T47D (cell line): ENCODE measurements around the gene PPP1R12C.
A peak's percentile ranks its signal among the peaks of the same experiment; 100 is the strongest.
"Not testable (repeated sequence)": the region's sequence is repeated elsewhere in the genome, so short reads cannot be mapped to it uniquely, and the experiment has no call there.

ENCODE experiments used
- DNase-seq, 2 experiments: peaks; one replicate each; pipeline versions ENCODE4 v3.0.0 to v3.0.0-alpha.2; 2011 to 2012; ENCODE audit warnings: low read depth in 1 of 2, low spot score in 1 of 2
- JUND ChIP-seq: IDR thresholded peaks from 2 replicates; pipeline ENCODE4 v1.6.1; 2012; ENCODE audit warnings: low read depth
- in situ Hi-C: cut with HindIII; loops from 2 replicates; pipeline ENCODE4 v1.10.0; 2016; ENCODE audit warnings: low sequenced_read_pairs, low pct_unique_long_range_greater_than_20kb

The PPP1R12C gene

DNA sequence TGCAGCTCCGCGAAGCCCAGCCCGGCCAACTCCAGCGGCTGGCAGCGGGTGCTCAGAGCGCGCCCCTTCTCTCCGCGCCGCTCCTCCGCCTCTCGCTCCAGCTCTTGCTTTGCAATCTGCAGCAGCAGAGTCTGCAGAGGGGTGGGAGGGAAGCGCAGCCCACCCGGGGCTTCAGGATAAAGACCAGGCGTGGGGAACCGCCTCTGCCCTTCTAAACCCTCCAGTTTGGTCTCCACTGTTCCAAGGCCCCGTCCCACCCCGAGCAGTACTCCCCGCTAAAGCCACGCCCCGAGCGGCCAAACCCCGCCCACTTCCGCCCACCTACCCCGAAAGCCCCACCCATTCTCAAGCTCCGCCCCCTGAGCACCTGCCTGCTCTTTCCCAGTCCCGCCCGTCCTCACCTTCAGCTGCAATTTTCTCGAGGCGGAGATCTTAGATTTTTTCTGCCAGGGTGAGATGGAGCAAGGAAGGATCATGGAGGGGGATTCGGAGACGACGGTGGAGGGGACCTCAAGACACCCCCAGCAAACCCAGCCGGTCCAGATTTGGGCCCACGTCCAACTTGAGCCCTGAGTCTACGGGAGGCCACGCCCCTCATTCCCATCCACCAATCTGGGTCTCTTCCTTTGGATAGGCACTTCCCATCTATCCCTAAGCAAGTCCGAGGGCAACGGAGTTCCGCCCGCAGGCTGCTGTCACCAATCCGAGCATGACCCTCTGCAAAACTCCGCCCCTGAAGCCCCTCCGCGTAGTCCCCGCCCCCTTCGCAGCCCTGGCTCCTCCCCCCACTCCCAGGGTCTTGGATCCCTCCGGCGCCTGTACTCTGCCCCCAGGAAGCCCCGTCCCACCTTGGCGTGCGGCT, 39.0 kb upstream of the PPP1R12C start:
- DNase-seq = peak; percentile 88 to 91
- no peak for TF ChIP-seq JUND
- in situ Hi-C loops = no loop called here

DNA sequence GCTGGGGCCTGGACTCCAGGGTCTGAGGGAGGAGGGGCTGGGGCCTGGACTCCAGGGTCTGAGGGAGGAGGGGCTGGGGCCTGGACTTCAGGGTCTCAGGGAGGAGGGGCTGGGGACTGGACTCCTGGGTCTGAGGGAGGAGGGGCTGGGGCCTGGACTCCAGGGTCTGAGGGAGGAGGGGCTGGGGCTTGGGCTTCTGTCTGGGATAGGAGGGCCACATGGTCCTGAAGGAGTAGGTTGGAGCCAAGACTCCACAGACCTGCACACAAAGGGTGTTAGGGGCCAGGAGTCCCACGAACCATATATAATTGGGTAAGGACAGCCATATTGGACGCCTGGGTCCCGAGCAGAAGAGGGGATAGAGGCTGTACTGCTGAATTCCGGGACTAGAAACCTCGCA, 38.3 kb upstream of the PPP1R12C start:
- DNase-seq, in situ Hi-C loops: not testable (repeated sequence)

DNA sequence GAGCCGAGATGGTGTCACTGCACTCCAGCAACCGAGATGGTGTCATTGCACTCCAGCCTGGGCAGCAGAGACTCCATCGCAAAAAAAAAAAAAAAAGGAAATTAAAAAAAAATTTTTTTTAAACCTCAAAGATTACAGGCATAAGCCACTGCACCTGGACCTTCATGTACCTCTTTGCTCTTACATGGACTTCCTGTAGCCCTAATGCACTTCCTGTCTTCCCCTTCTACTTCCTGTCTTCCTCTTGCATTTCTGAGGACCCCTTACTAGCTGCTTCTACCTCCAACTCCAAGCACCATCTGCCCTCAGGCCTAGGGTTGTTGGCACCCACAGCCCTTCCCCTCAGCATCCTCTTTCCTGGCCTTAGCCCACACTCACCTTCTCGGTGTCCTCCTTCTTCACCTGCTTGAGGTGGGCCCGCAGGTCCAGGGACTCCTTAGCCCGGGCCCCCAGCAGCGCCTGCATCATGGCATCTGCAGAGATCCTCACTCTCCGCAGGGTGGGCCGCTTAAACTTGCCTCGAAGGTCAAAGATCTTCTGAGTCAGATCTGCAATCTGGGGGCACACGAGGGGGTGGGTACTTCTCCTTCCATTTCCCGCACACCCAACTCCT, 36.3 kb upstream of the PPP1R12C start:
- DNase-seq = no peak
- TF ChIP-seq JUND = no peak
- in situ Hi-C loops = no loop called here

DNA sequence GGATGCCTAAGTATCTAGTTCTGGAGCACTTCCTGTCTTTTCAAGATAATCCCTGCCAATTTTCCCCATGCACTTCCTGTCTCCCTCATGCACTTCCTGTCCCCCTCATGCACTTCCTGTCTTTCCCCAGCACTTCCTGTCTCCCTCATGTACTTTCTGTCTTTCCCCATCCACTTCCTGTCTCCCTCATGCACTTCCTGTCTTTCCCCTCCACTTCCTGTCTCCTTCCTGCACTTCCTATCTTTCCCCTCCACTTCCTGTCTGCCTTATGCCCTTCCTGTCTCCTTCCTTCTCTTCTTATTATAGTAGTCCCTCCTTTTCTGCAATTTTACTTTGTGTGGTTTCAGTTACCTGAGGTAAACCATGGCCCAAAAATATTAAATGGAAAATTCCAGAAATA, 34.6 kb upstream of the PPP1R12C start:
- peak in 1 of 2 experiments; percentile 46 for DNase-seq
- in situ Hi-C loops = no loop called here
- no peak for TF ChIP-seq JUND

DNA sequence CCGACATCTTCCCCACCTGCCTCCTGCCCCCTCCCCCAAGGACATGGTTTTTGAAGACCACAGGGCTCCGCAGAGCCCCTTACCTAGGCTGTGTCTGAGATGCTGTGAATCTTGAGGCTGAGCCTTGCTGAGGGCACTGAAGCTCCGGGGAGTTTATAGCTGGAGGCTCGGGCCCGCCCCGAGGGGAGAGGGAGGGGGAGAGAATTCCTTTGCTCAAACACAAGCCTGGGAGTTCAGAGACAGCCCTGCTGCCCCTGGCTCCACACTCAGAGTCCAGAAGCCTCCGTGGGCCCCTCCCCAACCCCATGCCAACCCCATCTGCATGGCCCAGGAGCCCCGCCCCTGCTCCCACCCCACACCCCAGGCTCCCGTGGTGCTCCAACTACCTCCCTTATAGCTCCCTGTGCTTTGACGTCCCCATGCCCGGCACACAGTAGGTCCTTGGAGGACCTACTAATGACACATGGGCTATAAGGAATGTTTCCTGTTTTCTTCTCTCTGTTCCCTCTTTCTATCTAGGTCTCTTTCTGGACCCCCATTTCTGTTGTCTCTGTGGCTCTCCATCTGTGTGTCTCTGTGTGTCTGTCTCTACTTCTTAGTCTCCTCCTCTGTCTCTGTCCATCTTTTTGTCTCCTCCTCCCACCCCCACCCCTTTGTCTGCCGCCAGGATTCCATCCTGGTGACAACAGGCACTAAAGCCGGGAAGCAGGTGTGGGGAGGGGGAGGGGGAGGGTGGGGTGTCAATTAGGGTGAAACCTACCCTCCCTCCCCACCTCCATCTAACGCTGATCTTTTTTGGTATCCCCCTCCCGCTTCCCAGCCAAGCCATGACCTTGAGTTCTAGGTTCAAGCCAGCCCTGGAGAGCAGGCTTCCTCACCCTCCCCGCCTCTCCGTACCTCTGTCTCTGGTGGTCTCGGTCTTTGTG, 31.9 kb upstream of the PPP1R12C start, which contains the start of gene TNNT1:
TNNT1 (minus strand) TSS at position 129 of the 926 bp plus-strand sequence. CDS start 2,049 bp downstream, outside the sequence.
- peak in 1 of 2 experiments; percentile 39 for DNase-seq
- TF ChIP-seq JUND = no peak
- in situ Hi-C loops = no loop called here

DNA sequence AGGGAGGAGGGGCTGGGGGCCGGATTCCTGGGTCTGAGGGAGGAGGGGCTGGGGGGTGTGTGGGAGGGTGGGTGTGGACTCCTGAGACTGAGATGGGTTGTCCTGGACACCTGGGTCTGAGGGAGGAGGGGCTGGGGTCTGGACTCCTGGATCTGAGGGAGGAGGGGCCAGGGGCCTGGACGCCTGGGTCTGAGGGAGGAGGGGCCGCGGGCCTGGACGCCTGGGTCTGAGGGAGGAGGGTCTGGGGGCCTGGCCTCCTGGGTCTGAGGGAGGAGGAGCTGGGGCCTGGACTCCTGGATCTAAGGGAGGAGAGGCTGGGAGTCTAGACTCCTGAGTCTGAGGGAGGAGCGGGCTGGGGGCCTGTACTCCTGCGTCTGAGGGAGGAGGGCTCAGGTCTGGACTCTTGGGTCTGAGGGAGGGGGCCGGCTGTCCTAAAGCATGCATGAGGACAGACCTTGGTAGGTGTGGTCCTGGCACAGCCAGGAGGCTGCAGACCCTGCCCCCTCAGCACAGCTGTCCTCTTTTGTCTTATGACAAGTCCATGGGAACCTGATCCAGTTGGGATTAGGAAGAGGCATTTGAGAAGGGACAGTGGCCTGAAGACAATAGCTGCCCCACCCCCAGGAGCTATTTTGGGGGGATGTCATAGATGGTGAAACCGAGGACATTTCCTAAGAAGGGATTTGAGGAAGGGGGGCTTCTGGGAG, 30.3 kb upstream of the PPP1R12C start:
- TF ChIP-seq JUND = no peak
- DNase-seq = peak in 1 of 2 experiments; percentile 80
- in situ Hi-C loops = no loop called here

DNA sequence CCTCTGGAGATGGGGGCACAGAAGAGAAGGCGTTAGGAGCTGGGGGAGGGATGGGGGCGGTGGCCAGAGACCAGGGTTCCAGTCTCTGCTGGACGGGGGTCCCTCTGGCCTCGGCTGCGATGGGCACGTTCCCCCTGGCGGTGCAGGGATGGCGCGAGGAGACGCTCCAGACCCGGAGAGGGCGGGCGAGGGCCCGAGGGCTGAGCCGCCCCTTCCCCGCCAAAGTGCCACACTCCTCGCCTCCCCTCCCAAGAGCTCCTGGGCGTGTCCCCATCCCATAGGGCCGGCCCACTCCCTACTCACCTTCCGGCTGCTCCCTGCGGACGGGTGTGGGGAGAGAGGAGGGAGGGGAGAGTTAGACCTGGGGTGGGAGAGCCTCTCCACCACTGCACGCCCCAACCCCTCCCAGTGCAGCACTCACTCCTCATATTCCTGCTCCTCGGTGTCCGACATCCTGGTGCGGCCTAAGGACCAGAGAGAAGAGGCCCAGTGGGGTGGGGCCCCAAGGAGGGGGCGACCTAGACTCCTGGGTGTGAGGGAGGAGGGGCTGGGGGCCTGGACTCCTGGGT, 29.4 kb upstream of the PPP1R12C start:
- no peak for TF ChIP-seq JUND
- in situ Hi-C loops = no loop called here
- peak; percentile 56 to 92 for DNase-seq

DNA sequence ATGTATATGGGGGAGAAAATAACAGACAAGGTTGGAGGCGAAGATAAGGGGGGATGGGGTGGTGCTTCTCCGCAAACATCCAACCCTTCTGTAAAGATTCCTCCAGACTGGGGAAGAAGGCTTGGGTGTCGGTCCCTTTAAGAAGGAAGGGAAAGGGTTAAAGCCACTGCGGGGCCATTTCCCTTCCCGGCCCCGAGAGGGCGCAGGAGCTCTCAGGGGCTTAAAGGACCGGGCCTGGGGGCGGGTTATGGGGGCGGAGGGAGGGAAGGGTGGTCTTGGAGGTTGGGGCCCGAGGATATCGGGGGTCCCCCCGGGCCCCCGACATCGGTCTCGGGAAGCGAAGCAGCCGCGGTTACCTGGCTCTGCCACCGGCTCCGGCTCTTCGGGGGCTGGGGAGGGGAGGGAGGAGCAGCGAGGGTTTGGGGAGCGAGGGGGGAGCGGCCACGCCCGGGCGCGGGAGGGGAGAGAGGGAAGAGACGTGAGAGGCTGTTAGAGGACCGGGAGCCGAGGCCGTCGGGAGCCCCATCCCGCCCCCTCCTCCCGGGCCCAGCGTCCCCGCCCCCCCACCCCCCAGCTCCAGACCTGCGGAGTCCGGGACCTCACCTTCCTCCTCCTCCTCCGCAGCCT, 28.8 kb upstream of the PPP1R12C start:
- in situ Hi-C loops = no loop called here
- TF ChIP-seq JUND = no peak
- peak; percentile 43 to 92 for DNase-seq

DNA sequence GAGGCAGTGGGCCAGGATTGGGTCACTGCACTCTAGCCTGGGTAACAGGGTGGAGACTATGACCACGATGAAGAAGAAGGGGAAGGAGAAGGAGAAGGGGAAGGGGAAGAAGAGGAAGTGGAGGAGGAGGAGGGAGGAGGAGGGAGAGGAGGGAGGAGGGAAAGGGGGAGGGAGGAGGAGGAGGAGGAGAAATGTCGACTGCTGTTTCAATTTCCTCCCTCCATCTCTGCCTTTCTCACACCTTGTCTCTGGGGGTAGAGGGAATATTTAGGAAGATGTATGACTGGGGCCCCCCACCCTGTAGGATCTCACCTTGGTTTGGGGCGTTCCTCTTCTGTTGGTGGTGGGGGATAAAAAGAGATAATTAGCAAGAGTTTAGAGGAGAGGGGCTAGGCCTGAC, 27.8 kb upstream of the PPP1R12C start:
- TF ChIP-seq JUND = no peak
- no peak for DNase-seq
- in situ Hi-C loops = no loop called here

DNA sequence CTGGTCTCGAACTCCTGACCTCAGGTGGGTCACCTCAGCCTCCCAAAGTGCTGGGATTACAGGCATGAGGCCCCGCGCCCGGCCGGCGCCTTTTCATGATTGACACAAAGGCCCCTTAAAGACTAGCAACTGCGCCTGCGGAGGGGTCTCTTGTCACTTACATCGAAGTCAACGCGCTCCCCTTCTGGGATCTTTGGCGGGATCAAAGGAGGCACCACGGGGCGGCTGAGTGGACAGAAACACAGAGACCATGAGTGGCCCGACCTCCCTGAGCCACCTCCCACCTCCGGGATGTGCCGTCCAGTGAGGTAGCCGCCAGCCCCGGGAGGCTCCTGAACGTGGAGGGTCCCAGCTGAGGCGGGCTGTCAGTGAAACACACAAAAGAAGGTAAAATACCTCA, 24.3 kb upstream of the PPP1R12C start:
- no peak for DNase-seq
- in situ Hi-C loops = no loop called here
- no peak for TF ChIP-seq JUND

DNA sequence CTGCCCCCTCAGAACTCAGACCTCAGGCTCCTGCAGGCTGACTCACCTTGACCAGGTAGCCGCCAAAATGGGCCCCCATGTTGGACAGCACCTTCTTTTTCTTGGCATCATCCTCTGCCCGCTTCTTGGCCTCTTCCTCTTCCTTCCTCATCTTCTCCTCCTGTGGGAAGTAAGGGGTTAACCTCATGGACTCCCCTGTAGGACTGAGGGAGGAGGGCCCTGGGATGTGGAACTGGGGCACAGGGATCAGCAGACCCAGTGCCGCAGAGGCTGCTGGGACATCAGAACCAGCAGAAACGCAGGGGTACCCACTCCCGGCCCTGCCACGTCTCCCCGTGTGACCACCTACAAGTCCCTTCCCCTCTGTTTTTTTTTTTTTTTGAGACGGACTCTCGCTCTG, 20.5 kb upstream of the PPP1R12C start:
- no peak for DNase-seq
- in situ Hi-C loops = no loop called here
- no peak for TF ChIP-seq JUND
